DND-41 (cell line): Measurements from ENCODE around the gene TBC1D21.

Experiments used
- EZH2 ChIP-seq: IDR thresholded peaks from 3 replicates; pipeline ENCODE4 v1.6.1; 2012; ENCODE audit warnings: borderline replicate concordance, low read depth, mild to moderate bottlenecking, moderate library complexity, low read length, inconsistent platforms; ENCODE audit not compliant: severe bottlenecking
- TF ChIP-seq, protein P1 (sequence below): IDR thresholded peaks from 2 replicates; pipeline ENCODE4 v1.5.1; 2012; ENCODE audit warnings: borderline replicate concordance, low read length, moderate library complexity, mild to moderate bottlenecking; ENCODE audit not compliant: poor library complexity, severe bottlenecking; ENCODE audit errors: extremely low read depth

DNA sequence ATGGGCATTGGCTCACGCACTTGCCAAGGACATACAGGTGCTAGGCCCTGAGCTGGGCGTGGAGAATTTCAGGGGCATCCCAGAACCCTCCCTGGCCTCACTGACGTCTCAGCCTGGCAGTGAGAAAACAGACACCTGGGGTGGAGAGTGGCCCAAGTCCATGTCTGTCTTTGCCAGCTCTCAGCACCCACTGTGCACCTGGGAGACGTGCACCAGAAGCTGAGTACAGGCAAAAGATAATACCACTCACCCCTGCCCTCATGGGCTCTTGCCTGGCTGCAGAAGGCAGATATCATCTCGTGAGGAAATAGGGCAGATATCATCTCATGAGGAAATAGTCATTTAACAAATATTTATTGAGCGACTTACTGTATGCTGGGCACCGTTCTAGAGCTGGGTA is 60.9 kb downstream of the TBC1D21 start:
- TF ChIP-seq EZH2 = no peak
- TF ChIP-seq, protein P1, sequence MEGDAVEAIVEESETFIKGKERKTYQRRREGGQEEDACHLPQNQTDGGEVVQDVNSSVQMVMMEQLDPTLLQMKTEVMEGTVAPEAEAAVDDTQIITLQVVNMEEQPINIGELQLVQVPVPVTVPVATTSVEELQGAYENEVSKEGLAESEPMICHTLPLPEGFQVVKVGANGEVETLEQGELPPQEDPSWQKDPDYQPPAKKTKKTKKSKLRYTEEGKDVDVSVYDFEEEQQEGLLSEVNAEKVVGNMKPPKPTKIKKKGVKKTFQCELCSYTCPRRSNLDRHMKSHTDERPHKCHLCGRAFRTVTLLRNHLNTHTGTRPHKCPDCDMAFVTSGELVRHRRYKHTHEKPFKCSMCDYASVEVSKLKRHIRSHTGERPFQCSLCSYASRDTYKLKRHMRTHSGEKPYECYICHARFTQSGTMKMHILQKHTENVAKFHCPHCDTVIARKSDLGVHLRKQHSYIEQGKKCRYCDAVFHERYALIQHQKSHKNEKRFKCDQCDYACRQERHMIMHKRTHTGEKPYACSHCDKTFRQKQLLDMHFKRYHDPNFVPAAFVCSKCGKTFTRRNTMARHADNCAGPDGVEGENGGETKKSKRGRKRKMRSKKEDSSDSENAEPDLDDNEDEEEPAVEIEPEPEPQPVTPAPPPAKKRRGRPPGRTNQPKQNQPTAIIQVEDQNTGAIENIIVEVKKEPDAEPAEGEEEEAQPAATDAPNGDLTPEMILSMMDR = no peak
